ENCODE data around the gene PNP. TPM values are rescaled to one million over a fixed set of nuclear protein-coding genes. Genes with fewer than 3 reads are reported as not detected.

PNP gene
- total and polyA plus RNA-seq, 2 of the 8 experiments (the other 6 are each of a cell fraction or from before 2014, with no cell fraction given), result 108 to 130 TPM

- no peak overlapping the region for H3K14ac ChIP-seq (ENCODE audit: insufficient read length)
- H3K79me2 ChIP-seq (ENCODE audit: control insufficient read depth in 1 of 2, insufficient read depth in 2 of 2, low read length in 2 of 2), result no peaks in the 10 kb centered on the region
- no peaks in the 10 kb centered on the region for H3K79me1 ChIP-seq (ENCODE audit: low read depth, low read length)
- H4K5ac ChIP-seq (ENCODE audit: insufficient read length, low read depth, low read length), result no peak overlapping the region
- no peak overlapping the region for H2AFZ ChIP-seq (ENCODE audit: low read length)
- H2BK12ac ChIP-seq (ENCODE audit: low read depth, low read length), result no peak overlapping the region
- no peak overlapping the region for H4K91ac ChIP-seq (replicated peaks; ENCODE audit: insufficient read length, low read length)
- POLR2A ChIA-PET (ENCODE audit: partially characterized antibody), result no interaction called here
- no peaks in the 10 kb centered on the region for H3K4me1 ChIP-seq (replicated peaks in 1 of 4; ENCODE audit: control insufficient read depth in 3 of 4, insufficient read depth in 4 of 4, low read length in 3 of 4)
- no peak overlapping the region for H3K4ac ChIP-seq (replicated peaks; ENCODE audit: insufficient read length, low read depth, low read length)
- no peak for TF ChIP-seq CTBP2 (IDR thresholded peaks at IDR 0.05; ENCODE audit: borderline replicate concordance, insufficient read depth, insufficient read length, low read length)
- TF ChIP-seq RFX5 (IDR thresholded peaks at IDR 0.05; ENCODE audit: borderline replicate concordance, low read depth, low read length), result no peak
- TF ChIP-seq TEAD4 (IDR thresholded peaks at IDR 0.05; ENCODE audit: low read depth, low read length), result no peak
- TF ChIP-seq BRCA1 (IDR thresholded peaks at IDR 0.05; ENCODE audit: low read depth, low read length), result no peak
- TF ChIP-seq SP2 (IDR thresholded peaks at IDR 0.05; ENCODE audit: low read length), result no peak
- no peak for TF ChIP-seq EP300 (IDR thresholded peaks at IDR 0.05; ENCODE audit: borderline replicate concordance in 1 of 2, low read depth in 2 of 2, low read length in 2 of 2)
- TF ChIP-seq FOSL1 (IDR thresholded peaks at IDR 0.05; ENCODE audit: insufficient read depth, low read depth, low read length), result no peak
- no peak for TF ChIP-seq MAX (IDR thresholded peaks at IDR 0.05)
- no peak for TF ChIP-seq CEBPB (IDR thresholded peaks at IDR 0.05; ENCODE audit: low read depth, low read length)
- no peak for TF ChIP-seq SP4 (IDR thresholded peaks at IDR 0.05; ENCODE audit: low read length)
- no peak for TF ChIP-seq E2F6 (IDR thresholded peaks at IDR 0.05)
- no peak for TF ChIP-seq SRF (IDR thresholded peaks at IDR 0.05; ENCODE audit: low read depth, low read length)
- no peak for TF ChIP-seq GTF2F1 (IDR thresholded peaks at IDR 0.05; ENCODE audit: borderline replicate concordance, low read depth, low read length)
- no peak for TF ChIP-seq EZH2 (IDR thresholded peaks at IDR 0.05; ENCODE audit: low read depth, low read length, severe bottlenecking)
- 84% methylated on average over 1 of the region's 1 CpG; no CpG with 5 or more reads in 1 of the 2 experiments for WGBS, 2 experiments (ENCODE audit: extremely low coverage in 1 of 2, insufficient coverage in 1 of 2, insufficient read length in 1 of 2, insufficient replicate concordance in 2 of 2, low coverage in 1 of 2, low lambda C conversion rate in 2 of 2, missing lambda C conversion rate in 1 of 2)
- H2AK5ac ChIP-seq (ENCODE audit: low read depth, low read length), result no peak overlapping the region
- H3K9me3 ChIP-seq (ENCODE audit: insufficient read depth in 2 of 2, low read depth in 1 of 2, low read length in 1 of 2), result no peaks in the 10 kb centered on the region
- CTCF ChIA-PET (ENCODE audit: partially characterized antibody), result interaction anchor here (1.0 to 2.1 kb wide), 3 partner anchors 9 to 79 kb away, joined by 3 to 7 read pairs (median 6); no protein-coding TSS in a partner anchor
- H3K36me3 ChIP-seq (ENCODE audit: control insufficient read depth in 2 of 4, insufficient read depth in 4 of 4, low read length in 3 of 4), result no peaks in the 10 kb centered on the region
- H3K9ac ChIP-seq (replicated peaks in 1 of 4; ENCODE audit: extremely low read depth in 1 of 4, low read depth in 3 of 4, low read length in 3 of 4), result no peak overlapping the region
- no peak overlapping the region for H3K18ac ChIP-seq (ENCODE audit: extremely low read depth, low read length)
- no peak overlapping the region for H3K56ac ChIP-seq (replicated peaks; ENCODE audit: insufficient read length, low read depth, low read length)
- FAIRE-seq, result no peak
- no peak overlapping the region for H3K23ac ChIP-seq (ENCODE audit: insufficient read length)
- H2BK120ac ChIP-seq (replicated peaks; ENCODE audit: low read depth, low read length), result no peak overlapping the region
- no peak overlapping the region for H2BK15ac ChIP-seq (ENCODE audit: low read length)
- H2BK20ac ChIP-seq (ENCODE audit: low read length), result no peak overlapping the region
- H3K23me2 ChIP-seq (ENCODE audit: low read depth, low read length), result no peaks in the 10 kb centered on the region
- no peak for DNase-seq (ENCODE audit: low read depth in 1 of 2, low spot score in 2 of 2)
- H4K20me1 ChIP-seq (replicated peaks in 1 of 2; ENCODE audit: control insufficient read depth in 1 of 2, insufficient read depth in 2 of 2, low read length in 2 of 2), result no peaks in the 10 kb centered on the region
- no peak overlapping the region for H3K27ac ChIP-seq (ENCODE audit: low read depth, low read length)
- H3K27me3 ChIP-seq (replicated peaks in 1 of 4; ENCODE audit: control insufficient read depth in 3 of 4, extremely low read depth in 1 of 4, insufficient read depth in 3 of 4, low read length in 3 of 4), result no peaks in the 10 kb centered on the region
- no peak overlapping the region for H3K4me3 ChIP-seq (ENCODE audit: extremely low read depth in 1 of 4, insufficient read depth in 2 of 4, low read depth in 3 of 4, low read length in 4 of 4)
- no peak overlapping the region for H2BK5ac ChIP-seq (ENCODE audit: low read depth, low read length)
- H3K4me2 ChIP-seq (ENCODE audit: insufficient read depth in 1 of 2, low read depth in 2 of 2, low read length in 2 of 2), result no peak overlapping the region
- H4K8ac ChIP-seq (ENCODE audit: extremely low read depth, insufficient read depth, low read length), result no peak overlapping the region
These were observed 53.1 kb downstream of the PNP start for GRCh38 chr14:20522332-20522731.
